Cardiac muscle cell (in vitro differentiated cells and primary cell): ENCODE results near the gene APBB2. TPM values are rescaled to one million over a fixed set of nuclear protein-coding genes. Genes with fewer than 3 reads are reported as not detected.
A peak's percentile ranks its signal among the peaks of the same experiment; 100 is the strongest.

Experiments
- DNase-seq, 2 donors: peaks; one replicate each; pipeline versions ENCODE4 v3.0.0 to v3.0.0-alpha.2; 2010 to 2017; ENCODE audit warnings: low read depth in 1 of 2, low spot score in 1 of 2
- H3K27ac ChIP-seq: fragments of 200-600 bp; sonication (generic); 2 replicates; pipeline ENCODE4 v1.5.1; 2016
- H3K27me3 ChIP-seq: fragments of 200-600 bp; sonication (generic); 2 replicates; pipeline ENCODE4 v1.6.0; 2016; ENCODE audit warnings: control low read depth
- H3K36me3 ChIP-seq: fragments of 200-600 bp; sonication (generic); 2 replicates; pipeline ENCODE4 v1.5.1; 2016; ENCODE audit warnings: control low read depth
- H3K4me1 ChIP-seq: fragments of 200-600 bp; sonication (generic); 2 replicates; pipeline ENCODE4 v1.8.1; 2017; ENCODE audit warnings: low read depth, mild to moderate bottlenecking, mixed run types
- H3K4me3 ChIP-seq: fragments of 200-600 bp; sonication (generic); 2 replicates; pipeline ENCODE4 v1.5.1; 2016; ENCODE audit warnings: mild to moderate bottlenecking
- H3K9me3 ChIP-seq: fragments of 200-600 bp; sonication (generic); 2 replicates; pipeline ENCODE4 v1.5.1; 2017; ENCODE audit warnings: low read depth, mild to moderate bottlenecking, control low read depth
- CTCF ChIP-seq: IDR thresholded peaks from 2 replicates; pipeline ENCODE4 v1.5.1; 2012; ENCODE audit warnings: low read depth, mild to moderate bottlenecking, low read length
- polyA plus RNA-seq: library from polyadenylated mRNA; unstranded; fragments of >200 nt; fragmentation: Nextera tagmentation; extraction: Ambion mirVana; gene quantifications from 2 replicates; pipeline ENCODE4 v1.2.1, GENCODE V29; 2016
- total RNA-seq: library from RNA; depleted of rRNA; stranded (reverse); fragments of >200 nt; gene quantifications from 2 replicates; pipeline ENCODE4 v1.2.3, GENCODE V29; 2016

APBB2 gene
- total and polyA plus RNA-seq, 2 experiments from 2014 or later, result 4.6 to 14.9 TPM

GRCh38 chr4:40890764-40891163 lies 323.6 kb downstream of the APBB2 start:
- DNase-seq, result no peak
- no peak overlapping the region for H3K27ac ChIP-seq
- no peaks in the 10 kb centered on the region for H3K36me3 ChIP-seq
- H3K27me3 ChIP-seq, result no peaks in the 10 kb centered on the region
- H3K9me3 ChIP-seq, result no peaks in the 10 kb centered on the region
- no peaks in the 10 kb centered on the region for H3K4me1 ChIP-seq
- TF ChIP-seq CTCF, result no peak
- no peak overlapping the region for H3K4me3 ChIP-seq

DNA sequence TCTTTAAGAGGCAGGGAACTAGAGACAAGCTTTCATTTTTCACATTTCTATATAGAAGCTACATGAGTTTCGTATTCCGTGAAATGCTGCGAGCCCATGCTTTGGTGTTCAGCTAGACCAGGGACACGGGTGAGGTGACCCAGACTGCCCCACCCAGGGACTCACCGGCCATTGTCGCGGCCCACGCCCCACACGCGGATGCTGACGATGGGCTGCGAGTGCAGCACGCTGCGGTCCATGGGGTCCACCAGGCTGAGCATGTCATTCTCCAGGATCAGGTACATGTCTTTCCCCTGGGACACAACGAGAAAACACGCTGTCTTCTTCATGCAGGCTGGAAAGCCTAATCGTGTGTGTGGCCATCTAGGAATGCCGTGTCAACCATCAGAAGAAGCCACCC lies 324.1 kb downstream of the APBB2 start:
- Histone ChIP-seq H3K4me1 (no peaks in the 10 kb centered on the region), H3K36me3 (no peaks in the 10 kb centered on the region), H3K27ac (no peak overlapping the region), H3K4me3 (no peak overlapping the region), H3K27me3 (no peaks in the 10 kb centered on the region), H3K9me3 (no peaks in the 10 kb centered on the region)
- no peak for DNase-seq
- no peak for TF ChIP-seq CTCF

DNA sequence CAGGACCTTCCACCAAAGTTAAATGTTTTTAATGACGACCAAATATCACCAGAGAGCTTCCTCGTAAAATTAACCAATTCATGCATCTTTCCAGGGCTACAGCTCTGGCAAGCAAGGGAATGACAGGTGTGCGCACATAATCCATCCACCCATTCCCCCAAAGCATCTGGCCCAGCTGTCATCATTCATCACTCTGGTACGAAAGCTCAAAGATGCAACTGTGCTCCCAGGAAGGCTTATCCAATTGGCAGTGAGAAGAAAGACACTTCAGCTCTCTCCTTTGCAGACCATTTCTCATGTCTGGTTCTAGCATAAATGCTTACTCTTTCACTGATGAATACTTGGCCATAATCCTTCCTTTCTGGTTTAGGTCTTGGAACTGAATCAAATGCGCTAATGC lies 325.4 kb downstream of the APBB2 start:
- no peaks in the 10 kb centered on the region for H3K36me3 ChIP-seq
- no peak for DNase-seq
- TF ChIP-seq CTCF, result no peak
- H3K4me1 ChIP-seq, result no peaks in the 10 kb centered on the region
- no peak overlapping the region for H3K27ac ChIP-seq
- H3K27me3 ChIP-seq, result no peaks in the 10 kb centered on the region
- H3K9me3 ChIP-seq, result no peaks in the 10 kb centered on the region
- no peak overlapping the region for H3K4me3 ChIP-seq

- H3K27ac ChIP-seq, result no peak overlapping the region
- no peaks in the 10 kb centered on the region for H3K9me3 ChIP-seq
- no peaks in the 10 kb centered on the region for H3K4me1 ChIP-seq
- TF ChIP-seq CTCF, result no peak
- no peaks in the 10 kb centered on the region for H3K27me3 ChIP-seq
- H3K36me3 ChIP-seq, result no peaks in the 10 kb centered on the region
- H3K4me3 ChIP-seq, result no peak overlapping the region
- peak in 1 of 2 donors; percentile 89 for DNase-seq
These were observed 326.6 kb downstream of the APBB2 start for GRCh38 chr4:40887764-40888131.

DNA sequence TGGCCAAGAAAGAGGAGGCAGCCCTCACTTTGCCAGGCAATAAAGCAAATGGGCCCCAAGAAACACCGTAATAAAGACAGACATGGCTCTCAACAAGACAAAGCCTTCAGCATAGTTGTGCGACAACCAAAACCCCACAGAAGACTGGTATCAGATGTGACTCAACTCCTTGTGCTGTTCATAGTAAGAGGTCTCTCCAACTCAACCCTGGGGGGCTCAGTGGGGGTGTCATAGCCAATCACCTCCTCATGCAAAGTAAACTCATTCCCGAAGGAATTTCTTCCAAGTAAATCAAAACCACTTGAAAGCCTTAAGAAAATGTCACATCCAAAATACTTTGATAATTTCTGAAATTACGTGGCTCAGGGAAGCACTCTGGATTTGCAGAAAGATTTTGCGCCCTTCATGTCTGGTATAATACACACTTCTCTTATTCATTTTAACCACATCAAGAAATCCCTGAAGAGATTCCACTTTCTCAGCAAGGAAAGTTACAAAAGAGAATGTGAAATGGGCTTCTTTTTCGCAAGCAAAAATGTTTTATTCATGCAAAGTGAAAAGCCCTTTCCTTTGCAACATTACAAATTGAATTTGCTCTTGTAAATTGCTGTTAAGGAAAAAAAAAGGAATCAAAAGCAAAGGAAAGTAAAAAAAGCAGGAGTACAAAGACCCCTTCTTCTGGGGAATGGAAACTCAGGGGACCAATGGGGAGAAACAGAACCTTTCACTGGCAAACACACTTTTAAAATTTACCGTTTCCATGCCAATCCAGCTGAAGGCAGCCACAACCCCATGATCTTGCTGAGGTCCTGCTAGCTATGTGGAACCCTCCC lies 327.2 kb downstream of the APBB2 start:
- Histone ChIP-seq H3K27ac (no peak overlapping the region), H3K4me3 (no peak overlapping the region), H3K36me3 (no peaks in the 10 kb centered on the region), H3K9me3 (no peaks in the 10 kb centered on the region), H3K27me3 (no peaks in the 10 kb centered on the region), H3K4me1 (no peaks in the 10 kb centered on the region)
- TF ChIP-seq CTCF, result no peak
- peak in 1 of 2 donors; percentile 15 for DNase-seq
